ENCODE measurements around the gene PPCDC.

PPCDC gene, protein sequence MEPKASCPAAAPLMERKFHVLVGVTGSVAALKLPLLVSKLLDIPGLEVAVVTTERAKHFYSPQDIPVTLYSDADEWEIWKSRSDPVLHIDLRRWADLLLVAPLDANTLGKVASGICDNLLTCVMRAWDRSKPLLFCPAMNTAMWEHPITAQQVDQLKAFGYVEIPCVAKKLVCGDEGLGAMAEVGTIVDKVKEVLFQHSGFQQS

DNA sequence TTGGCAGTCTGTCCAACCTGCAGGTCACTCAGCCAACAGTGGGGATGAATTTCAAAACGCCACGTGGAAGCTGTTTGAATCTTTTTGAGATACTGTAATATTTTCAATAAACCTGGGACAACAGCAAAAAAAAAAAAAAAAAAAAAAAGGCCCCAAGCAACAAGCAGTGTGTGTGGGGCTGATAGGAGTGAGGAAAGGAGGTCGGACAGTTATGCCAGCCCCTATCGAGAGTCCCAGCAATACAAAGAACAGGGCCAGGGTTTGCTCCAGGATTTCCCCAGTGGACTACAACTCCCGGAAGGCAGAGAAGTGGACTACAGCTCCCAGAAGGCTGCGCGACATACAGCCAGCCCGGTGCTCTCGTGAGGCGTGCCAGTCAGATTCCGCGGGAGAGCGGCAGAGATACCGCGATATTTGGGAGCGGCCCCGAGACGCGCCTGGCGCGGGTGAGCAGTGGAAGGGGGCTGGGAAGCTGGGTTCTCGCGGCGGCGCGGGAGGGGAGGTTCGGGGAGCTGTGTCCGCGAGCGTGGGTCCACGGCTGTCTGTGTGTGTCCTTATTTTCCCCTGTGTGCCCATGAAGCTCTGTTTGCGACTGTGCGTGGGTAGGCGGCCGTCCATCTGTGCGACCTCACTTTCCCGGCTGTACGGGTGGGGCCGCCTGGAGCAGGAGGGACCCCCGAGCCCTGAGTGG is at the start of gene PPCDC:
Gene PPCDC (plus strand): TSS at position 410 of the 691 bp plus-strand sequence. CDS start 4,729 bp downstream, outside the sequence.
- H3K9me3 ChIP-seq (ENCODE audit: insufficient read depth, low read length) = no peaks in the 10 kb centered on the region
- peak within 1 kb of the TSS; percentile 99 for H3K4me3 ChIP-seq (ENCODE audit: insufficient read length, low read depth)
- no peak for TF ChIP-seq YY1 (IDR thresholded peaks at IDR 0.05; ENCODE audit: insufficient read depth, insufficient read length)
- TF ChIP-seq SUZ12 (IDR thresholded peaks at IDR 0.05; ENCODE audit: extremely low read depth, insufficient read depth, insufficient read length) = no peak
- no peak for TF ChIP-seq ZNF274 (IDR thresholded peaks at IDR 0.05; ENCODE audit: low read depth, low read length)
- H3K4me1 ChIP-seq (ENCODE audit: insufficient read depth, insufficient read length) = peaks cover 7% of the 10 kb centered on the region
- H3K9ac ChIP-seq (ENCODE audit: insufficient read length, low read depth) = peak within 1 kb of the TSS; percentile 100
- H3K36me3 ChIP-seq (ENCODE audit: insufficient read depth, insufficient read length, low read length) = peaks cover 34% of the 10 kb centered on the region
- peak; percentile 93 for DNase-seq (ENCODE audit: low read depth, low spot score)
- H3K27me3 ChIP-seq (ENCODE audit: insufficient read depth, insufficient read length) = no peaks in the 10 kb centered on the region

DNA sequence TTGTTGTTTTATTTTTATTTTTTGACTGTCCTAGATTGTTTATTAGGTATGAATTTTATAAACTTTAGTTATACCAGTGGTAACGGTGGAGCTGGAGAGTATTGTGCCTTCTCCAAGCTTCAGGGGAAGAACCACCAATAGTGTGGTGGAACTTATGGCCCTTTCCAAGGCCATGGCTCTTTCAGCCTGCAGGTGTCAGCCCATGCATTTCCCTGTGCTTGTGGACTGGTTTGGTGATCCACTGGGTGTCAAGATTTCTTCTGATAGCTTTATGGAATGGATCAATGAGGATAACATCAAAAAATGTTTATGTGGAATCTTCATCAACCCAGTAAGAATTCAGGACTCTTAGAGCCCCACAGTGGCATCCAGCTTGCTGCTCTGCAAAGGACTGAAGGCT is 47.2 kb upstream of the PPCDC start:
- no peak for TF ChIP-seq YY1 (IDR thresholded peaks at IDR 0.05; ENCODE audit: insufficient read depth, insufficient read length)
- H3K9me3 ChIP-seq (ENCODE audit: insufficient read depth, low read length) = no peaks in the 10 kb centered on the region
- no peak overlapping the region for H3K9ac ChIP-seq (ENCODE audit: insufficient read length, low read depth)
- H3K36me3 ChIP-seq (ENCODE audit: insufficient read depth, insufficient read length, low read length) = no peaks in the 10 kb centered on the region
- H3K27me3 ChIP-seq (ENCODE audit: insufficient read depth, insufficient read length) = no peaks in the 10 kb centered on the region
- peaks cover 8% of the 10 kb centered on the region for H3K4me1 ChIP-seq (ENCODE audit: insufficient read depth, insufficient read length)
- no peak overlapping the region for H3K4me3 ChIP-seq (ENCODE audit: insufficient read length, low read depth)
- no peak for DNase-seq (ENCODE audit: low read depth, low spot score)

DNA sequence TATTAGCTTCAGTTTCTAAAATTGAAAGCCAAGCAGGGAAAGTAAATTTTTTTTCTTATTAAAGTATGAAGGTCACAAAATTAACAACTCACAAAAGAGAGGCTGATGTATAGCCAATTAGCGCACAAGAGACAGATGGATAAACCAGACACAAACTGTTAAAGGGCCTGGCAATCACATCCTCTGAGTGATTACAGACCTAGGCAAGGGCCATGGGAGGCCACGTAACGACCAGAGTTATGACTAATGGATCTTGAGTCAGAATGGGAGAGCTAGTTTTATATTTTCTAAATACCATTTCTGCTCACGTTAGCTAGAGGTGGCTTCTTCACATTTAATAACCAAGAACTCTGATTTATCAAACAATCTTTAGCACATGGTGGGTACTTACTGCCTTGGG is 45.8 kb upstream of the PPCDC start:
- H3K27me3 ChIP-seq (ENCODE audit: insufficient read depth, insufficient read length) = no peaks in the 10 kb centered on the region
- H3K9me3 ChIP-seq (ENCODE audit: insufficient read depth, low read length) = no peaks in the 10 kb centered on the region
- H3K36me3 ChIP-seq (ENCODE audit: insufficient read depth, insufficient read length, low read length) = no peaks in the 10 kb centered on the region
- no peak overlapping the region for H3K4me3 ChIP-seq (ENCODE audit: insufficient read length, low read depth)
- peaks cover 8% of the 10 kb centered on the region for H3K4me1 ChIP-seq (ENCODE audit: insufficient read depth, insufficient read length)
- H3K9ac ChIP-seq (ENCODE audit: insufficient read length, low read depth) = no peak overlapping the region
- DNase-seq (ENCODE audit: low read depth, low spot score) = no peak
- TF ChIP-seq YY1 (IDR thresholded peaks at IDR 0.05; ENCODE audit: insufficient read depth, insufficient read length) (no peak), ZNF274 (IDR thresholded peaks at IDR 0.05; ENCODE audit: low read depth, low read length) (no peak), SUZ12 (IDR thresholded peaks at IDR 0.05; ENCODE audit: extremely low read depth, insufficient read depth, insufficient read length) (no peak)

DNA sequence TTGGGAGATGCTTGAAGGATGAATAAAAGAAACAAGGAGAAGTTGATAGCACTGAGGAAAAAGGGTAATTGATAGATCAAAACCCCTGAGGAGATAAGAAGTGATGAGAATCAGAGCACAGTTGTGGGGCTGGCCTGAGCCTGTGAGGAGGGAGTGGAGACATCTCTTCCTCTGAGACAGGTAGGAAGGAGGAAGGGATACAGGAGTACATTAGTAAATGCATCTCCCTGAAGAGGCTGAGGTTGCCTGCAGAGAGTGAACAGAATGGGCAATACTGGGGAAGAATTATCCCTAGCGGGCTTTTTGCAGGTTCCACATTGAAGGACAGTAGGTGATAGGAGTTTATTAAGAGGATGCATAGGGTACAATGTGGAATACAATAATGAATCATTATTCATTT is 45.3 kb upstream of the PPCDC start:
- H3K9ac ChIP-seq (ENCODE audit: insufficient read length, low read depth) = no peak overlapping the region
- H3K4me3 ChIP-seq (ENCODE audit: insufficient read length, low read depth) = no peak overlapping the region
- no peaks in the 10 kb centered on the region for H3K9me3 ChIP-seq (ENCODE audit: insufficient read depth, low read length)
- H3K36me3 ChIP-seq (ENCODE audit: insufficient read depth, insufficient read length, low read length) = no peaks in the 10 kb centered on the region
- no peak for TF ChIP-seq SUZ12 (IDR thresholded peaks at IDR 0.05; ENCODE audit: extremely low read depth, insufficient read depth, insufficient read length)
- no peak for TF ChIP-seq YY1 (IDR thresholded peaks at IDR 0.05; ENCODE audit: insufficient read depth, insufficient read length)
- no peak for TF ChIP-seq ZNF274 (IDR thresholded peaks at IDR 0.05; ENCODE audit: low read depth, low read length)
- DNase-seq (ENCODE audit: low read depth, low spot score) = no peak
- H3K27me3 ChIP-seq (ENCODE audit: insufficient read depth, insufficient read length) = no peaks in the 10 kb centered on the region
- H3K4me1 ChIP-seq (ENCODE audit: insufficient read depth, insufficient read length) = peaks cover 8% of the 10 kb centered on the region

DNA sequence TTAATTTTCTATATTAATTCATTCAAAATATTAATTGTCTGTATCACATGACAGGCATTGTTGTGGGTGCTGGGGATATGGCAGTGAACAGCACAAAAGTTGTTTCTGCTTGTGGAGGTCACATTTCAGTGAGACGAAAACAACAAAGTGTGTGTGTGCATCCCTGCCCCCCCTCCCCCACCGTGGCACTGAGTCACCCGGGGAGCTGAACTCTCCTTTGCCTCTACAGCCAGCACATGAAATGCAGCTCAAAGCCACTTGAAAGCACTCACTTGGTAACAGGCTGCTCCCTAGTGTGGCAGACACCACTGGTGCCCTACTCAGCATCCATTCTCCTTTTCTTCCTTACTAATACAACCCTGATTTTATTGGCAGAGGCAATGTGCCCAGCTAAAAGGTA is 44.9 kb upstream of the PPCDC start:
- no peaks in the 10 kb centered on the region for H3K27me3 ChIP-seq (ENCODE audit: insufficient read depth, insufficient read length)
- DNase-seq (ENCODE audit: low read depth, low spot score) = no peak
- H3K36me3 ChIP-seq (ENCODE audit: insufficient read depth, insufficient read length, low read length) = no peaks in the 10 kb centered on the region
- no peak overlapping the region for H3K9ac ChIP-seq (ENCODE audit: insufficient read length, low read depth)
- H3K9me3 ChIP-seq (ENCODE audit: insufficient read depth, low read length) = no peaks in the 10 kb centered on the region
- TF ChIP-seq ZNF274 (IDR thresholded peaks at IDR 0.05; ENCODE audit: low read depth, low read length) = no peak
- no peak for TF ChIP-seq YY1 (IDR thresholded peaks at IDR 0.05; ENCODE audit: insufficient read depth, insufficient read length)
- TF ChIP-seq SUZ12 (IDR thresholded peaks at IDR 0.05; ENCODE audit: extremely low read depth, insufficient read depth, insufficient read length) = no peak
- H3K4me1 ChIP-seq (ENCODE audit: insufficient read depth, insufficient read length) = peaks cover 8% of the 10 kb centered on the region
- H3K4me3 ChIP-seq (ENCODE audit: insufficient read length, low read depth) = no peak overlapping the region

DNA sequence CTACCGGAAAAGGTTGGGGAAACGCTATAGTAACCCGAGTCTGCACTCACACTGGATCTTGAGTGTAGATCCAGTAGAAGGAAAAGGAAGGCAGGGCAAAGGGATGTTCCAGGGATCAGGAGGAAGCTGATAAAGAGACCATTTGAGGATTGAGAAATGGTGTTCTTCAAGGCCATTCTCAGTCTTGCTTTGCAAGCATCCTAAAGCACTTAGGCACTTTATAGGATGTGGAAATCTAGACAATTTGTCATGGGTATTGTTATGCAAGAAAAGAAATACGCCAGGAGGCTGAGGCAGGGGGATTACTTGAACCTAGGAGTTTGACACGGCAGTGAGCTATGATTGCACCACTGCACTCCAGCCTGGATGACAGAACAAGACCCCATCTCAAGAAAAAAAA is 41.2 kb upstream of the PPCDC start:
- H3K4me1 ChIP-seq (ENCODE audit: insufficient read depth, insufficient read length) = peaks cover 8% of the 10 kb centered on the region
- H3K36me3 ChIP-seq (ENCODE audit: insufficient read depth, insufficient read length, low read length) = no peaks in the 10 kb centered on the region
- H3K4me3 ChIP-seq (ENCODE audit: insufficient read length, low read depth) = no peak overlapping the region
- H3K9ac ChIP-seq (ENCODE audit: insufficient read length, low read depth) = no peak overlapping the region
- no peaks in the 10 kb centered on the region for H3K27me3 ChIP-seq (ENCODE audit: insufficient read depth, insufficient read length)
- no peaks in the 10 kb centered on the region for H3K9me3 ChIP-seq (ENCODE audit: insufficient read depth, low read length)
- no peak for DNase-seq (ENCODE audit: low read depth, low spot score)
- TF ChIP-seq YY1 (IDR thresholded peaks at IDR 0.05; ENCODE audit: insufficient read depth, insufficient read length) (no peak), SUZ12 (IDR thresholded peaks at IDR 0.05; ENCODE audit: extremely low read depth, insufficient read depth, insufficient read length) (no peak), ZNF274 (IDR thresholded peaks at IDR 0.05; ENCODE audit: low read depth, low read length) (no peak)

DNA sequence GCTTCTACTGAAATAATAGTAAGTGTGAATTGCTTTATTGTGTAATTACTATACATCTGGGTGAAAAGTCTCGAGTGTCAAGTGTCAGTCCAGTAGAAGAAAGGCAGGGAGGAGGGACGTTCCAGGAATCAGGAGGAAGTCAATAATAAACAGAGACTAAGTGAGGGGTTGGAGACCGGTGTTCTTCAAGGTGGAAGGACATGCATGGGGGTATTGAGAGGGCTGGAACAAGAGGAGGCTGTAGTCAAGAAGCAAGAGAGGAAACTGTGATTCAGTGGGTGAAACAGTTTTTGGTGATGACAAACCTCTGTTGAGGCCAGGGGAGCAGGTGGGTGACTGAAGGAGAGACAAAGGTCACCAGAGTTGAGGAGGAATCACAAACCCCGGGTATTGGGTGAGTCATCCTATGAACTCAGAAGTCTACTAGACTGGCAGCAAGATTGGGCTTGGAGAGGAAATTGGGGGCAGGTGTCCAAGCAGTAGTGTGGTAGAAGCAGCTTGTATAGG is 39.6 kb upstream of the PPCDC start:
- Histone ChIP-seq H3K4me1 (ENCODE audit: insufficient read depth, insufficient read length) (peaks cover 5% of the 10 kb centered on the region), H3K9me3 (ENCODE audit: insufficient read depth, low read length) (no peaks in the 10 kb centered on the region), H3K36me3 (ENCODE audit: insufficient read depth, insufficient read length, low read length) (no peaks in the 10 kb centered on the region), H3K4me3 (ENCODE audit: insufficient read length, low read depth) (no peak overlapping the region), H3K9ac (ENCODE audit: insufficient read length, low read depth) (no peak overlapping the region), H3K27me3 (ENCODE audit: insufficient read depth, insufficient read length) (no peaks in the 10 kb centered on the region)
- DNase-seq (ENCODE audit: low read depth, low spot score) = no peak
- TF ChIP-seq SUZ12 (IDR thresholded peaks at IDR 0.05; ENCODE audit: extremely low read depth, insufficient read depth, insufficient read length) (no peak), ZNF274 (IDR thresholded peaks at IDR 0.05; ENCODE audit: low read depth, low read length) (no peak), YY1 (IDR thresholded peaks at IDR 0.05; ENCODE audit: insufficient read depth, insufficient read length) (no peak)
